SH-SY5Y (cell line): ENCODE data around the gene PRKCZ.

Experiments used
- GATA2 ChIP-seq: IDR thresholded peaks from 2 replicates; pipeline ENCODE4 v1.6.1; 2011; ENCODE audit warnings: mild to moderate bottlenecking, low read depth, low read length
- GATA3 ChIP-seq: IDR thresholded peaks from 2 replicates; pipeline ENCODE4 v1.6.1; 2011; ENCODE audit warnings: low read depth, mild to moderate bottlenecking, low read length, moderate library complexity

- no peak for TF ChIP-seq GATA2
- TF ChIP-seq GATA3 = no peak
Observed at GRCh38 chr1:2032737-2033136, 17.5 kb upstream of the PRKCZ start.
